HUES48 (cell line): Measurements from ENCODE around the gene PAPOLA.

Source experiments
- H3K27ac ChIP-seq: one replicate; pipeline ENCODE4 v1.7.0; 2013; ENCODE audit warnings: low read depth, low read length, inconsistent platforms
- H3K27me3 ChIP-seq: 2 replicates; pipeline ENCODE4 v1.6.1; 2013; ENCODE audit warnings: mild to moderate bottlenecking, low read length; ENCODE audit not compliant: control insufficient read depth, insufficient read depth
- H3K36me3 ChIP-seq: 2 replicates; pipeline ENCODE4 v1.6.1; 2013; ENCODE audit warnings: low read length; ENCODE audit not compliant: control insufficient read depth, insufficient read depth
- H3K4me1 ChIP-seq: 2 replicates; pipeline ENCODE4 v1.6.1; 2013; ENCODE audit warnings: mild to moderate bottlenecking, low read length; ENCODE audit not compliant: control insufficient read depth, insufficient read depth
- H3K4me3 ChIP-seq: 2 replicates; pipeline ENCODE4 v1.5.1; 2013; ENCODE audit warnings: mild to moderate bottlenecking, low read depth, low read length
- H3K9ac ChIP-seq: 2 replicates; pipeline ENCODE4 v1.6.1; 2013; ENCODE audit warnings: mild to moderate bottlenecking, low read depth, low read length, moderate library complexity
- H3K9me3 ChIP-seq: 2 replicates; pipeline ENCODE4 v1.6.1; 2013; ENCODE audit warnings: low read length; ENCODE audit not compliant: control insufficient read depth, insufficient read depth

PAPOLA gene

DNA sequence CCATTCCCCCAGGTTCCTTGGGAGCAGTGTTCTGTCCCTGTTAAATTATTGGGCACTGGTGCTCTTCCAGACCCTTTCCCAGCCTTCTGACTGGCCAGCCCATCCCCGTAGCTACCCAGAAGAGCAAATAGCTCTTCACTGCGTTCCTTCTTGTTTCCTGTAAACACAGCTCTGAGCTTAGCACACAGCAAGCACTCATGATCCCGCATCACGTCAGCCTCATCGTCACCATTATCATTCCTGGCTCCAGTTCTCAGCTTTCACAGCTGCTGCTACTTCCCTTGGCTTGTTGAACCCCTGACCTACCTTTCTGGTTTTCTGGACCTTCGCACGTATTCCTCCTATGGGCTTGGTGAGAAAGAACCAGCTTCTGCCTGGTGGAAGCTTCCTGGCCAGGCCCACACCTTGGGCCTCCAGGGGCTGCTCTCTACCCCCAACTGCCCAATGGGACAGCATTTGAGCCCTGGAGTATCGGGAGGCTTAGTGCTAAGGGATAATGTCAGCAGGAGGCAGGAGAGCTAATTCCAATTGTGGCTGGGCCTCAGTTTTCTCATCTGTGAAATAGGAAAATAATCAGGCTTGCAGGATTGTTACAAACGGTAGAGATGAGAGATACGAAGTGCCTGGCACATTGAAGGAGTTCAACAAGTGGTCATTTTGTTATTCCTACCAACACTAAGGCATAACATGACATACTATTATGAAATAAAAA, 22.6 kb upstream of the PAPOLA start:
- H3K9ac ChIP-seq: no peak overlapping the region
- no peaks in the 10 kb centered on the region for H3K27me3 ChIP-seq
- H3K4me3 ChIP-seq: no peak overlapping the region
- H3K9me3 ChIP-seq: no peaks in the 10 kb centered on the region
- no peaks in the 10 kb centered on the region for H3K4me1 ChIP-seq
- H3K36me3 ChIP-seq: no peaks in the 10 kb centered on the region
- H3K27ac ChIP-seq: no peak overlapping the region

DNA sequence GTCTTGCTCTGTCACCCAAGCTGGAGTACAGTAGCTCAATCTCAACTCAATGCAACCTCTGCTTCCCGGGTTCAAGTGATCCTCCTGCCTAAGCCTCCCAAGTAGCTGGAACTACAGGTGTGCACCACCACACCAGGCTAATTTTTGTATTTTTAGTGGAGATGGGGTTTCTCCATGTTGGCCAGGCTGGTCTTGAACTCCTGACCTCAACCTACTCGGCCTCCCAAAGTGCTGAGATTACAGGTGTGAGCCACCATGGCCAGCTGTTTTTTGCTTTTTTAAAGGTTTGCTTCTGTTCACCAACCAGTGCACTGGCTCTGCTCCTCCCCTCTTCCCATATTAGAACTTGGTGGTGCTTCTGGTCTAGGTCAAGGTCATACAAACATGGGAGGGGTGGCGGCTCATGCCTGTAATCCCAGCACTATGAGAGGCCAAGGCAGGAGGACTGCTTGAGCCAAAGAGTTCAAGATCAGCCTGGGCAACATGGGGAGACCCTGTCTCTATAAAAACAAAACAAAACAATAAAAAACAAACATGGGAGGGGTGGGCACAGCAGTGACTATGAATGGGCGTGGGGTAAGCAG, 20.4 kb upstream of the PAPOLA start:
- H3K36me3 ChIP-seq: no peaks in the 10 kb centered on the region
- no peak overlapping the region for H3K27ac ChIP-seq
- H3K9me3 ChIP-seq: no peaks in the 10 kb centered on the region
- H3K4me1 ChIP-seq: no peaks in the 10 kb centered on the region
- no peaks in the 10 kb centered on the region for H3K27me3 ChIP-seq
- H3K4me3 ChIP-seq: no peak overlapping the region
- no peak overlapping the region for H3K9ac ChIP-seq

DNA sequence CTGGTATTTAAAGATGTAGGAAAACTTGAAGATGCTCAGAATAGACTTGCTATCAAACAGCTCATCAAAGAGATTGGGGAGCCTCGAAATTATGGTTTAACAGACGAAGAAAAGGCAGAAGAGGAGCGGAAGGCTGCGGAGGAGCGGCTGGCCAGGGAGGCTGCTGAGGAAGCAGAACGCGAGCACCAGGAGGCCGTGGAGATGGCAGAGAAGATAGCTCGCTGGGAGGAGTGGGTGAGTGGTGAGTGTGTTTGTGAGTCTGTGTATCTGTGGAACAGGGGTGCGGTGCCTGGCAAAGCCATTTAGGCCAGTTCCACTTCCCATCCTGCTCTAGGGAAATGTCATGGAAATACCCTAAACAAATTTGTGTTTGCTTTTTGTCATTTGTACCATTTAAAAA, 19.2 kb upstream of the PAPOLA start:
- Histone ChIP-seq H3K27ac (no peak overlapping the region), H3K9ac (no peak overlapping the region)

DNA sequence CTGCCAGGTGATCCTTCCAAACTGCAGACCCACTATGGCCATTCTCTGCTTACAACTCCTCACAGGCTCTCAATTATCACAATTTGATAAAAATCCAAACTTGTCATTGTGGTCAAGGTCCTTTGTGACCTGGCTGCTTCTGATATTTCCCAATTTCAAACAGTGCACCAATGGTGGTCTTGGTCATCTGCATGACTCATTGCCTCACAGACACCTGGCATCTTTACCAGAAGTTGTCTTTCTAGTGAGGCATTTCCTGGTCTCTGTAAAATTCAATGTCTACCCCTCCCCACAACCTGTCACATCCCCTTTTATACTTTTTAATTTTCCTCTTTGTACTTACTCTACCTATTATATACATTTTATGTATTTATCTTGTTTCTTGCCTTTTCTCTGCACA, 17.8 kb upstream of the PAPOLA start:
- H3K9ac ChIP-seq: no peak overlapping the region
- no peaks in the 10 kb centered on the region for H3K9me3 ChIP-seq
- no peaks in the 10 kb centered on the region for H3K4me1 ChIP-seq
- no peaks in the 10 kb centered on the region for H3K27me3 ChIP-seq
- H3K4me3 ChIP-seq: no peak overlapping the region
- no peaks in the 10 kb centered on the region for H3K36me3 ChIP-seq
- no peak overlapping the region for H3K27ac ChIP-seq

More for the DNA sequence above, 19.2 kb upstream of the PAPOLA start:
- no peaks in the 10 kb centered on the region for H3K9me3 ChIP-seq
- no peaks in the 10 kb centered on the region for H3K27me3 ChIP-seq
- H3K4me1 ChIP-seq: no peaks in the 10 kb centered on the region
- H3K4me3 ChIP-seq: no peak overlapping the region
- H3K36me3 ChIP-seq: no peaks in the 10 kb centered on the region

DNA sequence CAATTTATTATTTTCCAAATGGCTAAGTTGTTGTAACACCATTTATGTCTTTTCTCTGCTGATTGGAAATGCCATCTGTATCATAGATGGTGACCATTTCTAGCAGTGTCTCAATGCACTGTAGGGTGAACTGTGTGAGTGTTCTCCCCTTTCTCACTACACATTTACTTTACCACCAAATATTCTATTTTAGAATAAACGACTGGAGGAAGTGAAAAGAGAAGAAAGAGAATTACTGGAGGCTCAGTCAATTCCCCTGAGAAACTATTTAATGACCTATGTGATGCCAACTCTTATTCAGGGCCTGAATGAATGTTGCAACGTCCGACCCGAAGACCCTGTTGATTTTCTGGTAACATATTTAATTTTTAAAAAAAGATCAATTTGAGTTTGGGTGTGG, 15.5 kb upstream of the PAPOLA start:
- Histone ChIP-seq H3K4me1 (no peaks in the 10 kb centered on the region), H3K36me3 (no peaks in the 10 kb centered on the region), H3K9me3 (no peaks in the 10 kb centered on the region), H3K27me3 (no peaks in the 10 kb centered on the region), H3K27ac (no peak overlapping the region), H3K4me3 (no peak overlapping the region), H3K9ac (no peak overlapping the region)

DNA sequence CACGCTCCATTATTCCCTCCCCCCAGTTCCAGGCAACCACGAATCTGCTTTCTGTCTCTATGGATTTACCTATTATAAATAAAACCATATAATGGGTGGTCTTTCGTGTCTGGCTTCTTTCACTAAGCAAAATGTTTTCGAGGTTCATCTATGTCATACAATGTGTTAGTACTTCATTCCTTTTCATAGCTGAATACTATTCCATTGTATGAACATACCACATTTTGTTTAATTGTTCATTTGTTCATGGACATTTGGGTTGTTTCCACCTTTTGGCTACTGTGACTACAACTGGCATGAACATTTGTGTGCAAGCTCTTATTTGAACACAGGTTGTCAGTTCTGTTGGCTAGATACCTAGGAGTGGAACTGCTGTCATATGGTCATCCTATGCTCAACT, 12.9 kb upstream of the PAPOLA start:
- Histone ChIP-seq H3K36me3 (no peaks in the 10 kb centered on the region), H3K9me3 (no peaks in the 10 kb centered on the region), H3K27ac (no peak overlapping the region), H3K4me1 (no peaks in the 10 kb centered on the region), H3K27me3 (no peaks in the 10 kb centered on the region), H3K4me3 (no peak overlapping the region), H3K9ac (no peak overlapping the region)

DNA sequence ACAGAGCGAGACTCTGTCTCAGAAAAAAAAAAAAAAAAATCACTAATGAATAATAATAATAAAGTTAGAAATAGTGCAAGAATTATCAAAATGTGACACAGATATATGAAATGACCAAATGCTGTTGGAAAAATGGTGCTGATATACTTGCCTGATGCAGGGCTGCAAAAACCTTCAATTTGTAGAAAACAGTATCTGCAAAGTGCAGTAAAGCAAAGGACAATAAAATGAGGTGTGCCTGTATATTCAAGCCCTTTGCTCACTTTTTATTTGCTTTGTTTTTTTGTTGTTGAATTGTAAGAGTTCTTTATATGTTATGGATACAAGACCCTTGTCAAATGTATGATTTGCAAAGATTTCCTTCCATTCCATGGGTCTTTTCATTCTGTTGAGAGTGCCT, 9.0 kb upstream of the PAPOLA start:
- Histone ChIP-seq H3K4me3 (no peak overlapping the region), H3K27me3 (no peaks in the 10 kb centered on the region), H3K9me3 (no peaks in the 10 kb centered on the region), H3K36me3 (no peaks in the 10 kb centered on the region), H3K27ac (no peak overlapping the region), H3K9ac (no peak overlapping the region), H3K4me1 (no peaks in the 10 kb centered on the region)

DNA sequence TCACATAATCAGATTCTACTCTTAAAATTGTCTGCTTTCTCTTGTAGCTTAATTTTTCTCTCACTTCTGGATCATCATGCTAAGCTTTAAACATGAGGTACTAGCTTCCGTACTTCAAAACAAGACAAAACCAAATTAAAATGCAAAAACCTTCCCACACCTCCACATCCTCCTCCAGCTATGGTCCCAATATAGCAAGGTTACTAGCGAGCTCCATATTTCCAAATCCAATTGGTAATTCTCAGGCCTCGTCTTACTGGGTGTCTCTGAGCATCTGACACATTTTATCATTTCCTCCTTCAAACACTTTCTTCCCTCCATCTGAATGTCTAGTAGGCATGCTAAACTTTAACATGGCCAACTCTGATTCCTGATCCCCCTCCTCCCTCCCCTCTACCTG, 7.9 kb upstream of the PAPOLA start:
- no peaks in the 10 kb centered on the region for H3K4me1 ChIP-seq
- no peak overlapping the region for H3K27ac ChIP-seq
- H3K9ac ChIP-seq: no peak overlapping the region
- H3K9me3 ChIP-seq: no peaks in the 10 kb centered on the region
- no peak overlapping the region for H3K4me3 ChIP-seq
- H3K27me3 ChIP-seq: no peaks in the 10 kb centered on the region
- no peaks in the 10 kb centered on the region for H3K36me3 ChIP-seq

DNA sequence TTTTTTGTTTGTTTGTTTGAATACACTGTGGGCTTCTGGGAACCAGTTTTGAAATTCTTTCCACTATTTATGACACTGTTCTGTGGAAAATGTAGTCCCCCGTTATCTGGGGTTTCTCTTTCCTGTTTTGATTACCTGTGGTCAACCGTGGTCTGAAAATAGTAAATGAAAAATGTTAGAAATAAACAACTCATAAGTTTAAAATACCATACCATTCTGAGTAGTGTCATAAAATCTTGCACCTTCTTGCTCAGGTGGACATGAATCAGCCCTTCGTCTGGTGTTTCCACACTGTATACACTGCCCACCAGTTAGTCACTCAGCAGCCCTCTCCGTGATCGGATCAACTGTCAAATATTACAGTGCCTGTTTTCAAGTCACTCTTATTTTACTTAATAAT, 5.1 kb upstream of the PAPOLA start:
- no peaks in the 10 kb centered on the region for H3K36me3 ChIP-seq
- H3K27ac ChIP-seq: no peak overlapping the region
- no peak overlapping the region for H3K9ac ChIP-seq
- H3K9me3 ChIP-seq: no peaks in the 10 kb centered on the region
- H3K27me3 ChIP-seq: no peaks in the 10 kb centered on the region
- H3K4me3 ChIP-seq: no peak overlapping the region
- H3K4me1 ChIP-seq: peaks cover 4% of the 10 kb centered on the region; the same call in 1 of the 2 replicates

DNA sequence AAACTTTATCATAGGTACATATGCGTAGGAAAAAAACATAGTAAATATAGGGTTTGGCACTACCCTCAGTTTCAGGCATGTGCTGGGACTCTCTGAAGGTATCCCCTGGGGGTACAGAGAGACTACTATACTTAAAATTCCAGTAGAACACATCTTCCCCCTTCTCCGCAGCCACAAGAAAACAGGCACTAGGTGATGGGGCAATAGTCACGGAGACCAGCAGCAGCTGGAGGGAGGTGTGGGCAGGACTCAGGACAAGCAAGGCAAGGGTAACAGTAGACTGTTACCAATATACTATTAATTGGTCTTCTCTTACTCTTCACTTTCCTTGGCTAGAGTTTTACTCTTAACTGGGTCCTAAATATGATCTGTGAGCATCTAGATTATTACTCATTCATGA, 4.6 kb upstream of the PAPOLA start:
- no peaks in the 10 kb centered on the region for H3K36me3 ChIP-seq
- no peak overlapping the region for H3K4me3 ChIP-seq
- H3K27me3 ChIP-seq: no peaks in the 10 kb centered on the region
- H3K4me1 ChIP-seq: peaks cover 4% of the 10 kb centered on the region; the same call in 1 of the 2 replicates
- H3K9me3 ChIP-seq: no peaks in the 10 kb centered on the region
- no peak overlapping the region for H3K9ac ChIP-seq
- no peak overlapping the region for H3K27ac ChIP-seq

DNA sequence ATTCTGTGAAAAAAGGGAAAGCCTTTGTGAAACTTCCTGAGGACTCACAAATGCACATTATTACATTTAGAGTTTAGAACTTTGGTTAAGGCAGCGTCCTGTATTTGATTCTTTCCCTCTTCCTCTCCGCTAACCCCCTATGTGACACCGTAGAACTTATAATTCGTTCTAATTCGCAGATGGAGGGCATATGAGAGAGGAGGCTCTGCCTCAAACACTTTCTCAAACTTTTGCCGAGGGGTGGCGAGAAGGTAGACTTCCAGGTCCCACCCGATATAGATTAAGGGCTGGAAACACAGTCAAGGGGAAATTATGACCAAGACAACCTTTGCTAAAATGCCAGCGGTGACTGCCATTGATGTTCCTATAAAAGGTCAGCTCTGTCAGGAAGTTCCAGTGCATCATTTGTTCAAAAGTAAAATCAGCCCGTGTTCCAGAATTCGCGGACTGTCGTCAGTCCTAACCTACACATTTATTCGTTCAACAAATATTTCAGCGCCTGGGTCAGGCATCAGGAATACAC, 904 bp upstream of the PAPOLA start:
- Histone ChIP-seq H3K27me3 (no peaks in the 10 kb centered on the region), H3K9ac (peak overlapping the region; percentile 98), H3K36me3 (peaks cover 13% of the 10 kb centered on the region; the same call in 1 of the 2 replicates), H3K9me3 (no peaks in the 10 kb centered on the region), H3K4me1 (peaks cover 20% of the 10 kb centered on the region), H3K27ac (peak overlapping the region; percentile 95), H3K4me3 (peak overlapping the region; percentile 99)
